Activated gamma-delta T cell treated with anti-CD3 and anti-CD28 coated beads, Interleukin-2, amount 50 U/mL, for 16 hours (primary cell): ENCODE data around the gene EMC8.

ENCODE experiments used
- DNase-seq: peaks from one replicate; pipeline ENCODE4 v3.0.0-alpha.2; 2020; ENCODE audit warnings: low read depth

The EMC8 gene

DNA sequence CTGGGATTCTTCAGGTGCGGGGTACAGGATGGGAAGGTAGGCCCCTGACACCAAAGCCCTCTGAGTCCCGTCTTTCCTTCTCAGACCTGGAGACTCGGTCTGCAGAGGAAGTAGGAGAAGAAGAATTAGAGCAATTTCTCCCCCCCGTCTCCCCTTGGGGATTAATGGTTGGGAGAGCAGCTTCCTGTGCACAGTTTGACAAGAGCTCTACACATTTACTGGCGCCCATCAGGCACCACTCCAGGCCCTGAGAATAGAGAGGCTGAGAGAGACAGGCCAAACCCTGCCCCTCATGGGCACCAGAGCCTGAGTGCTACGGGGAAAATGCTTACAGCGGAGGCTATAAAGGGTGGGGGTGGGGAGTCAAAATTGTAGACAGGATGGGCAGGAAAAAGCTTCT is 44.9 kb downstream of the EMC8 start:
- no peak for DNase-seq

DNA sequence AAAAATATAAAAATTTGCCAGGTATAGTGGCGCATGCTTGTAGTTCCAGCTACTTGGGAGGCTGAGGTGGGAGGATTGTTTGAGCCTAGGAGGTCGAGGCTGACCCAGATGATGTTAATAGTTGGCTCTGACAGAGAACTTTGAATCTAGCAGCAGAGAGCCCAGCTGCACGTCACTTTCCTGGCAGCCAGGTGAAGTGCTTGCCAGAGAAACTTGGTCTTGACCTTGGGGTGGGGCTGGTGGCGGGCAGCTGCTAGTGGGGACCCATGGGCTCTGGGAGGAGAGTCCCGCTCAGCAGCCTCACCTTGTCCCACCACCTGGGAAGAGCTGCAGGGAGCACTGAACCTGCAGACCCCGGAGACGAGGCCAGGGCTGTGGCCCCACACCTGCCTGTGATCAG is 45.4 kb downstream of the EMC8 start:
- no peak for DNase-seq

DNA sequence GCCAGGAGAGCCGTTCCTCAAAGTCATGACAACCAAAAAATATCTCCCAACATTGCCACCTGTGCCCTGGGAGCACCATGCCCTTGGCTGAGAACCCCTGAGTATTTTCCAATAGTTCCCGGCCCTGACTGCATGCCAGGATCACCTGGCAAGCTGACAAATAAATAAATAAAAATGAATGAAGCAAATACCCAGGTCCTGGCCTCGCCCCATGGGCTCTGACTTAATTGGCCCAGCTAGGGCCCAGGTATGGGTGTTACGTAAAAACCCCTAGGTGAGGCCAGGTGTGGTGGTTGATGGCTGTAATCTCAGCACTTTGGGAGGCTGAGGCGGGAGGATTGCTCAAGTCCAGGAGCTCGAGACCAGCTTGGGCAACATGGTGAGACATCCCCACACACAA is 45.8 kb downstream of the EMC8 start:
- DNase-seq = no peak

DNA sequence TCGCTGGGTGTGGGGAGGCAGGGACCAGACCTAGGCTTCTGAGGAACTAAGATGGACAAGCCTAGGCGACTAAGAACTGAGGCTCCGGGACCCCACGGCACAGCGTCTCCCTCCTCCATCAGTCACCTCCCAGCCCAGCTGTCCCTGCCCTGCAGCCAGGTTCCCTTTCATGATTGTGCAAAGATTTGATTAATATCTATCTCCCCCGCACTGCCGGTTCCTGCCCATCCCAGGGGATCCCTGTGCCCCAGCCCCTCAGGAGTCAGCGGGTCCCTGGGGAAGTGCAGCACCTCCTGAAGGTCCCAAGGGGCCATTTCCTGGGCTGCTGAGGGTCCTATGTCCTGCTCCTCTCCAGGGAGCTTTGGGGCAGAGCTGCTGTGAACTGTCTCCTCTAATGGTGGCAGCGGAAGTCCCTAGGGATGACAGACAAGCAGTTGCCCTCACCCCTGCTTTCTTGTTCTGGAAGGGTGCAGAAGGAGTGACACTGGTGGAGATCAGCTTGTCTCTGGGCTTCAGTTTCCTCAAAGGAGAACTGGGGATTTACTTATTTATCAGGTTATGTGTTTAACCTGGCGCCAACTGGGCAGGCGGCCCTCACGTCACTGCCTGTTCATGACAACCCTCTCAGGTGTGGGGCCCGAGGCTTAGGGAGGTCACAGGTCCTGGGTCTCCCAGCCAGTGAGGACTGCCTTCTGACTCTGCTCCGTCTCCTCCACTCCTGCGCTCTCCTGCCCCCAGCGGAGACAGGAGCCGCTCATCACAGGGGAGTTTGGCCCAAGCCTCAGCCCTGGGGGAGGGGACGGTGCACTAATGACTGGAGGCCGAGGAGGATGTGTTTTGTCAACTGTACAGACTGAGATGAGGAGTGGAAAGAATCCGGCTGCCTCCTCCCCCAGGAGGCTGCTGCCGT is 46.6 kb downstream of the EMC8 start:
- no peak for DNase-seq

DNA sequence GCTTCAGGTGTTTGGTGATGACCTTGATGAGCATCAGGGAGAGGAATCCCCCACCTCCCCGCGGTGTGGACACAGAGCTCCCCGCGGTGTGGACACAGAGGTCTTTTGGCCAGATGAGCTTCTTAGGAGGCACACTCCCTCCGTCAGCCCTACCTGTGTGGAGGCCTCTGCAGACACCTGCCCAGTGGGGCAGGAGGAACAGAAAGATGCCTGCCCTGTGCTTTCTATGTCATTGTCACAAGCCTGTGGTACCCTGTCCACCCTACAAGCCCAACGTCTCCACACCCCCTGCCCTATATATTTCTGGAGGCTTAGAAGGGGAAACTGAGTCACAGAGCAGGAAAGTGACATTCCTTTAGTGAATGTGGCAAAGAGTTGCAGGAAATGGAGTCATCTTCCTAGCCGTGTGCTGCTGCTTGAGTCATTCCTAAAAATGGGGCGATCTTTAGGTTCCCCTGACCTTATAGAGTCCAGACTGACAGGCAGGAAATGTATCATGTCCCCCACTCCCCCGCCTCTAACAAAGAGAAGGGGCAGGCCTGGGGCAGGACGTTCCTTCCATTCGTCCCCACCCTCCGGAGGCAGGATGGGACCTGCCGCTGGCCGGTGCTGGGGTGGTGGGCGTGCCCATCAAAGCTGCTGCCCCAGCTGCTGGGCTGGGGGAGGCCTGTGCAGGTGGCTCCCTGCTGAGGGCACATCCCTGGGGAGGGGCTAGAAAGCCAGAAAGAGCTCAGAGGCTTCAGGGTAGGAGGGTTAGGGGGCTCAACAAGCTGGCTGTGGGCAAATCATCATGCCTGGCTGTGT is 47.4 kb downstream of the EMC8 start:
- no peak for DNase-seq

DNA sequence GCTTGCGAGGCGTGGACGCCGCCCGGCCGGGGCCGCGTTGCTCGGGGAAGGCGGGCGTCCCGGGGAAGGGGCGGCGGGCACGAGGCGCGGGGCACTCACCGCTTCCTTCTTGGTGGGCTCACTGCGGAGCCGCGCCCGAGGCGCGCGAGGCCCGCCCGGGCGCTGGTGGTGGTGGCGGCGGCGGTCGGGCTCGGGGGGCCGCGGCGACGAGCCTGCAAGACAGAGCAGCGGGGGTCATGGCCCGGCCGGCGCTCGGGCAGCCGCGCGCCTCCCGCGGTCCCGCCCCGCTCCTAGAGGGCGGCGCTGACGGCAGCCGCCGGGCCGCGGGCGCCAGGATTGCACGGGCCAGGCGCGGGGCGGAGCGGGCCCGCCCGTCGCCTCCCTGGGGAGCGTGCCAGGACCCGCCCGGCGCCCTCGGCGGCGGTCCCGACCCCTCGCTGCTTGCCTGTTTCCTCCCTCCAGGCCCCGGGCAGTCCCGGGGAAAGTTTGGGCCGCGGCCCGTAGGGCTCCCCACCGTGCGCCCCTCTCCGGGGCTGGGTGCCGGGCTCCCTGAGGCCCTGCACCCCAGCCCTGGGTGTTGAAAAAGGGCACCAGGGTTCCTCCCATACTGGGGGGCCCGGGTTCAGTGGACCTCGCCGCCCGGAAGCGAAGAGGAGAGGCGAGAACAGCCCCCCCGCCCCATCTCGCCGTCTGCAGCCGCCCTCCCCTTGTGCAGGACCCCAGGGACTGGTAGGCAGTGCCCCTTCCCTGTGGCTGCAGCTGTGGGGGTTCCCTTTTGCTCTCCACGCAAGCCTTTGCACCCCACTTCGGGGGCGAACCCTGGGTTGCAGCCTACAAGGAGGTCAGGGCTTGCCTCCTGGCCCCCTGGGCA is 48.3 kb downstream of the EMC8 start, which contains the start of gene C16orf74:
C16orf74 (minus strand) TSS at position 270 of the 871 bp plus-strand sequence. CDS start 15,879 bp downstream, outside the sequence.
- DNase-seq = no peak

DNA sequence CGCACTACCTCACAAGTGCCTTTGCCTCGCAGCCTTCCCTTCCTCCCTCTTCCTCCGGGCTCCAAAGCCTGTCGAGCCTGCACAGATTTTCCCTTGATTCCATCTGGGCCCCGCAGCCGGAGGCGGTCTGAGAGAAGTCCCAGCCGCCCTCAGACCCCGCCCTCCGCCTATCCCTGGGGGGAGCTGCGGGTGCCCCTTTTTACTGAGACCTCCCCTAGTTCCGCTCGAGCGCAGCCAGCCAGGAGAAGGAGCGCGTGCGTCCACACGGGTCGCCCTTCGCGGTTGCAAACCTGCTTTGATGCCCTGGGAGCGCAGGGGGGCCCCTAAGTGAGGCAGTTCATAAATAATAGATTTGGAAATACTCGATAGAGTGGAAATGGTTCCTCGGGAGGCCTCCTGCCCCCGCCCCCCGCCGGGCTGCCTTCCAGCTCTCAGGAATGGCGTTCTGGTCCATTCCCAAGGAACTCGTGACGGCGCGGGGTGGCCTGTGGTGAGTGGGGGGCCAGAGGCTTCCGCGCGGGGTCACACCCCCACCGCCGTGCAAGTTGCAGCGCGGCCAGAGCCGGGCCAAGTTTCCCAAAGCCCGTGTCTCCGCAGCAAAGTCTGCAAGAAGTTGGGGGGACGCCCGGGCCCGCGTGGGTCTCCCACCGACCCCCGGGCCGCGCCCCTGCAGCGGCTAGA is 49.1 kb downstream of the EMC8 start:
- no peak for DNase-seq

DNA sequence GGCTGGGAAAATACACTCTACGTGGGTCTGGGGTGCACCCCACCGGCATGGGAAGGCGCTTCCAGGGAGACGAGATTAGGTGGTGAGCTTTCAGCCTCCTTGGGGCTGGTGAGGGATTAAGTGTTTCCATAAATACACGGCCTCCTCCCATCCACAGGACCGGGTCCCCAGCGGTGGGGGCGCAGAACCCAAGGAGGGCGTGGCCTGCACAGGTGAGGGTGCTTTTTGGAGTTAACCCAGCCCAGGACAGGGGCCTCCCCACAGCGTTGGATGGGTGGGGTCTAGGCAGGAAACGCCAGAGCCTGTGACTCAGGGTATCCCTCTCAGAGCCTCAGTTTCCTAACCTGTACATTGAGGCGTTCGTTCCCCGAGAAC is 49.6 kb downstream of the EMC8 start:
- no peak for DNase-seq

DNA sequence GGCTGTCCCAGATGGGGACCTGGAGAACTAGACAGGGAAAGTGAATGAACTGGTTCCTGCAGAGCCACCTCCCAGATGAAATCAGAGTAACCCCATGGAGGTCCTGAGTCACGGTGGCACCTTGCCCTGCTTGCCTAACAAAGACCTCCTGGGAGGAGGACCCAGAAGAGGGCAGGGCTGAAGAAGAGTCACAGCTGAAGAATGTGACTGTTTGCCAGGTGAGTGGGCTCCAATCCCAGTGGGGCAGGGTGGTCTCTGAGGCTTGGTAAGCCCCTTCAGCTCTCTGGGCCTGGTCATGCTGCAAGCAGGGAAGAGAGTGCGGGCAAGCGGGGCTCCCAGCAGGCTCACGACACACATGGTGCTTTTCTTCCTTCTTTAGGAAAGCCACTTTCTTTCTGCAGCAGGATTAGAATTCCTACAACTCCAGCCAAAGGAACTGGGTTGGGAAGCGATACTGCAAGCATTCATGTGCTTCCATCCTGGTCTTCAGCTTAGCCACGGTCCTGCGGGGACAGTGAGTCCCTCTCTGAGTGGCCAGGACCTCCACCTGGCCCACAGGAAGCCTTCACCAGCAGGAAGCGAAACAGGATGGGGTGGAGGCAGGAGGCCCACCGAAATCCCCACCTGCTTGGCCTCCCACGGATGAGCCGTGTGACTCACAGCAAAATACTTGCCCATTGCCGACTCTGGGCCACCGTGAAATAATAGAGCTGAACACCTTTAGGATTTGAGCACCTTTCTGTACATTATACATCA is 52.7 kb downstream of the EMC8 start:
- no peak for DNase-seq

DNA sequence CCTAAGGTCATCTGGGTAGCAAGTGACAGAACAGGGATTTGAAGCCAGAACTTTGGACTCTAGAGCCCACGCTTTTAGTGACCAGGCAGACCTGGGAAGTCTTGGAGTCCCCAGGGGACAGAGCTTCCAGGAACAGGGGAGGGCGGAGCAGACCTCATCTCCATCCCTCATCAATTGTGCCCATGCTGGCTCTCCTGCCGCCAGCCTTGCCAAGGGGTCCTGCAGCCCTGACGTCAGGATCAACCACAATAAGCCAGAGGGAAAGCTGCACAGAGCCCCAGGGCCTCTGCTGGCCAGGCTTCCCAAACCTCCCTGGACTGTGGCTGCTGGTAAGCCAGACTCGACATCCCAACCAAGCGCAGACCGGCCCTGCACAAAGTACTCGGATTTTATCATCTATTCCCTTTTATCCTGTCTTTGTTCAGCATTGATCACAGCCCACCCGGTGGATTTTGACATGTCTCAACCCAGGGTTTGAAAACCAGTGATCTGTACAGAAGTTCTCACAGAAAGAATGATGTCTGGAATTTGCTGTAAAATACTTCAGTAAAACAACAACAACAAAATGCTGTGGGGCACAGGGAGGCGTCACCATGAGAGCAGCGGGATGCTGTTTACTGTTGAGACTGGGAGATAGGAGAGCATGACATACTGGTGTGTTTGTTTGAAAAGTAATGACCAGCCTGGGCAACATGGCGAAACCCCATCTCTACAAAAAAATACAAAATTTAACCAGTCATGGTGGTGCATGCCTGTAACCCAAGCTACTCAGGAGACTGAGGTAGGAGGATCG is 60.2 kb downstream of the EMC8 start:
- no peak for DNase-seq

DNA sequence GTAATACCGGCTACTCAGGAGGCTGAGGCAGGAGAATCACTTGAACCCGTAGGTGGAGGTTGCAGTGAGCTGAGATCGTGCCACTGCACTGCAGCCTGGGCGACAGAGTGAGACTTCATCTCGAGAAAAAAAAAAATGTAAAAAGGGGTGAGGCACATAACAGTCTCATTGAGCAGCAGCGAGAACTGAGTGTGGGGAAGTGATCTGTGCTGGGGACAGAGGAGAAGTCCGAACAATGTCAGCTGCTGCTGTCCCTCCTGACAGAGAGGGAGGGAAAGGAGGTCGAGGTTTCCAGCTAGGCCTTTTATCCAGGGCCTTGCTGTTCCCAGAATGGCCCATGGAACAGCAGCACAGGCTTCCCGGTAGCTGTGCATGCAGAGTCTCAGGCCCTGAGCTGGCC is 62.4 kb downstream of the EMC8 start:
- no peak for DNase-seq

DNA sequence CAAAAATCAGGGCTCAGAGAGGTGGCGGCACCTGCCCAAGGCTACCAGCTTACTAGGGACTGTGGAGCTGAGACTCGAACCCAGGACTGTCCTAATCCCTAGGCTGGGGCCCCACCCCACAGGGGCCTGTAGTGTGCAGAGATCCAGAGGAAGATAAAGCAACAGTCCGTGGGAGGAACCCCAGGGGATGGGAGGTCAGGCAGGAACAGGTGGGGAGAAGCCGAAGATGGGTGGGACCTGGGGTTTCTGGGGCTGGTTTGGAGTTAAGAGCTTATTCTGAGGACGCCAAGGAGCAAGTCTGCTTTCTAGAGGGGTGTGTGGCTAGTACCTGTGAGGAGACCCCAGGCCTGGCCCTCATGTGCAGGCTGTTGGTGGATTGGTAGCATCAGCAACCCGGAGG is 63.4 kb downstream of the EMC8 start:
- DNase-seq = no peak

DNA sequence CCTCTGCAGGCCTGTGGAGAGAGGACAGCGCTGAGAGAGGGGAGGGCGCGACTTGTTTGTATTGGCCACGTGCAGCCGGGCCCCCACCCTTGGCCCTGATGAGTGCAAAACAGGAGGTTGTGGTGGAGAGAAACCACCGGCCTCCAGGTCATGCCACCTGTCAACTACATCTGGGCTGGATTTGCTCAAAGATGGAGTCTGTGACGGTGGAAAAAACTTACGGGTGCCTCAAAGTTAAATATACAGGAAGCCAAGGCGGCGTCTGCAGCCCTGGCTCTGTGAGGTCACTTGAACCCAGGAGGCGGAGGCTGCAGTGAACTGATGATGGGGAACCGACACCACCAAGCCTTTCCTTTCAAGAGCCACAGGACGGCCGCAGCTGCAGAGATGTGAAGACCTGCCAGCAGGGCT is 64.1 kb downstream of the EMC8 start:
- peak; percentile 9 for DNase-seq

DNA sequence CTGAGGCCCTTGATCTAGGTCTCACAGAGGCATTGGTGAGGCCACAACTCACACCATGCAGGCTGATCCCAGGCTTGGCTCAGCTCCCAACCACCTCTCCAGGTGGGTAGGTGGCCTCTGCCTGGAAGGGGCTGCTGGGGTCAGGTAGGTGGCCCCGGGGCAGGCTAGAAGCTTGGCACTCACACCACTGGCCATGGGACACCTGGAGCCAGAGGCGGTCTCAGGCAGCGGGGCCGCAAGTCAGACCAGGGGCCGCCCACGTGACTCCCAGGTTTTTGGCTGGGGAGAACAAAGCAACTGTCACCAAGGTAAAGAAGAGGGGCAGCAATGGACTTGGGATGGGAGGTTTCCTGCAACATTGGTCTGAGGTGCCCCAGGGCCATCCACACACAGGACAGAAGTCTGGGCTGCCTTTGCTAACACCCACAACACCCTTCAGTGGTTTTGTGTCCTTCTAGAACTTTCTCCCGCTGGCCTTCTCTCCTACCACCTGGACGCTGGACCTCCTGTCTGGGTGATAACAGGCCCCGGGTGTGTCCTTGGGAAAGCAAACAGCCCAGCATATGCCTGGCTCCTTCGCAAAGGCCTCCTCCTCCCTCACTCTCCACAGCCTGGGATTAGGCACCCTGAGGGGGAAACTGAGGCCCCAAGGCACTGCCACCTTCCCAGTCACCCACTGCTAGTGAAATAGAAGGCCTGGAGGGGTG is 64.9 kb downstream of the EMC8 start:
- DNase-seq = no peak

DNA sequence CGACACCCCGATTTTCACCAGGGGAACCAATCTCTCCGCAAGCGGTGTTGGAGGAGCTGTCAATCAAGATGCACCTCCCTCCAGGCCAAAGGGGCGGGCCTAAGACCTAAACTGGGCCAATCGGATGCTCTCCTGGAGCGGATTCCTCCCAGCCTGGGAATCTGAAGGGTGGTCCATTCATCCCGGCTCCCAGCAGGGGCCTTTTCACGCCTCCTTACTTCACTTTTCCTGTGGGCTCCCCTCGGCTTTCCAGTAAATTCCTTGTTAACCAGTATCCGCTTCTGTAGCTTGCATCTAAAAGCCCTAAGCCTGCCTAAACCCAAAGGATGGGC is 65.5 kb downstream of the EMC8 start:
- no peak for DNase-seq

DNA sequence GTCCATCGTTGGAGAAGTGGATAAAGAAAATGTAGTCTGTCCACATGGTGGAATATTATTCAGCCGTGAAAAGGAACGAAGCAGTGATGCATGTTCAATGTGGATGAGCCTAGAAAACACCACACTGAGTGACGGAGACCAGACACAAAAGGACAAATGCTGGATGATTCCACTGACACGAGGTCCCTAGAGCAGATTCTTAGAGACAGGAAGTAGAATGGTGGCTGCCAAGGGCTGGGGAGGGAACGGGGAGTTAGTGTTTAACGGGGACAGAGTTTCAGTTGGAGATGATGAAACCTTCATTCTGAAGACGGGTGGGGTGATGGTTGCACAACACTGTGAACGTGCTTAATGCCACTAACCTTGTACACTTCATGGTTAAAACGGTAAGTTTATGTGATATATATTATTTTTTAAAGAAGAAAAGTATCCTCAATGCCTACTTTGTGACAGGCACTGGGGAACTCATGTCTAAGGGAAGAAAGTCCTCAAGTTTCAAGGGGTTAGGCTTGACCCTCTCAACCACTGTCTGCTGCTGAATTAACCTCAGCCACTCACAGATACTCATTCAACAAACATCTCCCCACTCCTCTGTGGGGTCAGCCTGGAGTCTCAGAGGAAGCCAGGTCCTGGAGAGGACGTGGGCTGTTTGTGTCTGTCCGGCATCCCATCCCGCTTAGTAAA is 66.0 kb downstream of the EMC8 start:
- no peak for DNase-seq

DNA sequence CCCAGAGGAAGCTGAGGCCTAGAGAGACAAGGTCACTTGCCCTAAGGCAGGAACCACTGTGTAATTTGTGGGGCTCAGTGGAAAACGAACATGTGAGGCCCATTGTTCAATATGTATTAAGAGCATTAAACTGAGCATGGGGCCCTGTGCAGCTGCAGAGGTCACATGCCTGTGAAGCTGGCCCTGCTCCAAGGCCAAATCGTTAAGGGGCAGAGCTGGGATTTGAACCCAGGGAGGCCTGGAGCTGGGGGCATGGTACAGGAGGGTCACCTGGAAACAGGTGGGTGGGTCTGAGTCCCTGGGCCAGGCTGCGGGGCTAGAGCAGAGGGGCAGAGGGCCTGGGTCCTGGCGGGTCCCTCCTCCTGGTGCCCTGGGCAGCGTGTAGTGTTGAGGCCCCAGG is 68.2 kb downstream of the EMC8 start:
- DNase-seq = no peak

DNA sequence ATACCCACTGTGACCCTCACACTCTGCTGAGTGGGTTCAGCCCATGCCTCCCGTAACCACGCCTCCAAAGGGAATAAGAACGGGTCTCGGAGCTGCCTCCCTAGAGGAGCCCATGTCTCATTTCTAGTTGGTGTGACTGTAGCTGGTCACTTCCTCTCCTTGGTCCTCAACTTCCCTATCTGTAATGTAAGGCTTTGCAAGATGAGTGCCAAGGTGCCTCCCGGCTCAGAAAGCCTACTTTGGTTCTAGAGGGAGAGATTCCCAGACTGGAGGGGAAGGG is 69.2 kb downstream of the EMC8 start:
- no peak for DNase-seq
